HG03108 (cell line): ENCODE results near the gene ARID1A.
"Not testable (repeated sequence)": the region's sequence is repeated elsewhere in the genome, so short reads cannot be mapped to it uniquely, and the experiment has no call there.

Experiments used
- ATAC-seq: cut with Tn5 transposase; IDR thresholded peaks from one replicate; pipeline ENCODE4 v1.9.1; 2021; ENCODE audit warnings: moderate library complexity; ENCODE audit not compliant: unreplicated experiment

The ARID1A gene

DNA sequence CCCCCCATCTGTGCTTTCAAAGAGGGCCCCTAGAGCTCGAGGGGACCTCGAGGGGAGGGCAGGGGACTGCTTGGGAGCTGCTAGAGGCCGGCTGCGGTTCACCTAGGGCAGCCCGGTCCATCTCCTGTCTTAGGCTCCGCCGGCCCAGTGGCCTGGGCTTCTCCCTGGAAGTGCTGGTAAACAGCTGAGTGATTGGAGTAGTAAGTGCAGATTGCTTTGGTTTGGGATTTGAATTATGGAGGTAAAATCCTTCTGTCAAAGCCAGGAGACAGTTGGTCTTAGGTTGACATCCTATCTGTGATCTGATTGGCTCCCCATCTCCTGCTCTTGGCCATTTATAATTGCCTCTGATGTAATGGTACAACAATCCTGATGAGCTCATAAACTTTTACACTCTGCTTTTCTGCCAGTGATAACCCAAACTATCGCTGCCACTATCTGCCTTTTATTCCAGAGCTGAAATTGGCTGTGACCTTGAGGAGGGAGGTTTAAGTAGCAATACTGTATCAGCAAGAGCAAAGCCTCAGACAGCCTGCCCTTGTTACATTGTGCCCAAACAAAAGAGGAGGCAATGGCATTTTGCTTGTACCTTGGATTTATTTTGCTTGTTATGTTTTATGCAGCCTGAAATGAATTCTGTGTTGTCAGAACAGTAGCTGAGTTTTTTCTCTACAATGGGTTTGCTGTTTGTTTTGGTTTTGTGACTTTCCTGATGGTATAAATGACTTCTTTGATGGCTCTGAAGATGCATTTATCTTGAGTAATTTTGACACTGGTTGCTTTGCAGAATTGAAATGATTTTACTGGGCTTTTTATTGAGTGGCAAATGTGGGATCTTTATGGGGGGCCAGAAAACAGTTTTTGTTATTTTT is 2.4 kb downstream of the ARID1A start:
- no peak for ATAC-seq

GRCh38 chr1:26700711-26701110 is 4.9 kb downstream of the ARID1A start:
- no peak for ATAC-seq

DNA sequence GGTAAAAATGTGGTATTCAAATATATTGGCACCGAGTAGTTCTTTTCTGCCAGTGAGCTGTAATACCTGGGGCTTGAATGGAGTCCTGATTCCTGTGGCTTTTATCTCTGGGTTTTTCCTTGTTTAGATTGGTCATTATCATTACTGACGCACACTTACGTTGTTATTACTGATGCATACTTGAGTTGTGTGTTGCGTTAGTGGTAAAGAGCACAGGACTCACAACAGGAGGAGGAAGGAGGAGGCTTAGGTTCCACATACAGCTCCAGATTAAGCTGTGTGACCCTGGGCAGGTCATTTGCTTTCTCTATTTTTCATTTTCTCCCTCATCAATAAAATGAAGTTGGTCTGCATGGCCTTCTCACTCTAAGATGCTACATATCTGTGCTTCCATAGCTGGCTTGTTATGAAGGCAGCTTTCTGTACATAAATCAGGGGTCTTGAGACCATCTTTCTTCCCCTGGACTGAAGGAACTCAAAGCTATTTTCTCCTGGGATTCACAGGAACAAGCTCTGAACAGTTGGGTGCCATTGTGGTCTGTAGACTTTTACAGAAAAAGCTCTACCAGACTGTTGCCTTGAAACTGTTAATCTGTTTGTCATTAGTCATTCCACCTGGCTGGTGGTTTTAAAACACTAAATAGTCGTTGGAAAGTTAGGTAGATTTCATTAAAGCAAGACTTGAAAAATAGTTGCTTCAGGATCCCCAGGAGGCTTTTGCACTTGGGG is 5.6 kb downstream of the ARID1A start:
- ATAC-seq = no peak

- no peak for ATAC-seq
These were observed 6.3 kb downstream of the ARID1A start for GRCh38 chr1:26701995-26702679.

GRCh38 chr1:26702680-26703038 is 6.8 kb downstream of the ARID1A start:
- ATAC-seq = no peak

- ATAC-seq = no peak
These were observed 7.7 kb downstream of the ARID1A start for GRCh38 chr1:26703478-26703877.

GRCh38 chr1:26704629-26705028 is 8.8 kb downstream of the ARID1A start:
- ATAC-seq = no peak

DNA sequence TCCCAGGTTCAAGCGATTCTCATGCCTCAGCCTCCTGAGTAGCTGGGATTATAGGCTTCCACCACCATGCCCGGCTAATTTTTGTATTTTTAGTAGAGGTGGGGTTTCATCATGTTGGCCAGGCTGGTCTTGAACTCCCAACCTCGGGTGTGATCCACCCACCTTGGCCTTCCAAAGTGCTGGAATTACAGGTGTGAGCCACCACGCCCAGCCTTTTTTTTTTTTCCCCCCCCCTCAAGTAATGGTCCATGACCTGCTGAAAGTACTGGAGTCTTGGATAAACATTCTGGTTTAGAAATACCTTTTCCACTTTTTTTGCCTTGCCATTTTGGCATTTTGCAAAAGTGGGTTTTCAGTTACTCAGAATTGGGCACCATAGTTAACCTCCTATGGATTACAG is 9.4 kb downstream of the ARID1A start:
- ATAC-seq = not testable (repeated sequence)

- ATAC-seq = no peak
These were observed 10.0 kb downstream of the ARID1A start for GRCh38 chr1:26705788-26706311.

DNA sequence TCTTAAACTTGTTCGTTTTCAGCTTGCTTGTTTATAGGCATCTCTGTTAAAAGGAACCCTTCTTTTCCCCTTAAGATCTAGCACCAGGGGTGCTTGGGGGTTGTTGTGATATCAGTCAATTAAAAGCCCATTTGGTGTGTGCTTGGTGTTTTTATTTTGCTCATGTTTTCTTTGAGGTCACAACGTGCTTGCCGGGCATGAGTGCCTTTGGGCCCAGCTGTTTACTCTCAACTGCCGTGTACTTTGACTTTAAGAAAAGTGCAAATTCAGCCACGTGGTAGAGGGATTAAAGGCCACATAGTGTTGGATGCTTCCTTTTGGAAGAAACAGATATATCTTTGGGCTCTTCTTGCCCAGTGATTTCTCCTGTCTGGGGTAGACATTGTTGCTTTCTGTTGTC is 10.5 kb downstream of the ARID1A start:
- no peak for ATAC-seq

GRCh38 chr1:26710811-26711210 is 15.0 kb downstream of the ARID1A start:
- no peak for ATAC-seq

DNA sequence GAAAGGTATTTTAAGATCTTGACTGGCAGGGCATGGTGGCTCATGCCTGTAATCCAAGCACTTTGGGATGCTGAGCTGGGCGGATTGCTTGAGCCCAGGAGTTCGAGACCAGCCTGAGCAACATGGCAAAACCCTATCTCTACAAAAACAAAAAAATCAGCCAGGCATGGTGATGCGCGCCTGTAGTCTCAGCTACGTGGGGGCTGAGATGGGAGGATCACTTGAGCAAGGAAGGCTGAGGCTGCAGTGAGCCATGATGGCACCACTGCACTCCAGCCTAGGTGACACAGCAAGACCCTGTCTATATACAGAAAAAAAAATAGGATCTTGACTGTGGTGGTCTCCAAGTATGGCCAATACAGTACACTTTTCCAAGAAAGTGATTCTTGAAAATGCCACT is 16.0 kb downstream of the ARID1A start:
- ATAC-seq = no peak

GRCh38 chr1:26717017-26717491 is 21.2 kb downstream of the ARID1A start:
- ATAC-seq = no peak

DNA sequence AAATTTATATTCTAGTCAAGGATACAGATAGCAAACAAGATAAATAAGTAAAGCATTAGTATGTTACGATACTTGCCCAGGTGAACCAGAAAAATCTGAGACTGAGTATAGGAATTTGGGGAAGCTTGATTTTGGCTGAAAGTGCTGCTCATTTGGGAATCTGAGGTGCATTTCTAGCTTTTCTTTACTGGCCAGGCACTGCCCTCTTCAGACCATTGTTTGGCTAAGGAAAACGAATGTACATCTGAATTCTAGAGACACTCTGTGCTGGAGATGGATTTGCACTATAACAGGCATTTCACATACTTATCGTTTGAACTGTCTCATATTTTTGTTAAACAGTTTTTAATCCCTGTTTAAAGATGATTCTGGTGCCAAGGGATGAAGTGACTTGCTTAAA is 23.4 kb downstream of the ARID1A start:
- ATAC-seq = no peak

GRCh38 chr1:26721669-26722355 is 26.0 kb downstream of the ARID1A start:
- no peak for ATAC-seq

DNA sequence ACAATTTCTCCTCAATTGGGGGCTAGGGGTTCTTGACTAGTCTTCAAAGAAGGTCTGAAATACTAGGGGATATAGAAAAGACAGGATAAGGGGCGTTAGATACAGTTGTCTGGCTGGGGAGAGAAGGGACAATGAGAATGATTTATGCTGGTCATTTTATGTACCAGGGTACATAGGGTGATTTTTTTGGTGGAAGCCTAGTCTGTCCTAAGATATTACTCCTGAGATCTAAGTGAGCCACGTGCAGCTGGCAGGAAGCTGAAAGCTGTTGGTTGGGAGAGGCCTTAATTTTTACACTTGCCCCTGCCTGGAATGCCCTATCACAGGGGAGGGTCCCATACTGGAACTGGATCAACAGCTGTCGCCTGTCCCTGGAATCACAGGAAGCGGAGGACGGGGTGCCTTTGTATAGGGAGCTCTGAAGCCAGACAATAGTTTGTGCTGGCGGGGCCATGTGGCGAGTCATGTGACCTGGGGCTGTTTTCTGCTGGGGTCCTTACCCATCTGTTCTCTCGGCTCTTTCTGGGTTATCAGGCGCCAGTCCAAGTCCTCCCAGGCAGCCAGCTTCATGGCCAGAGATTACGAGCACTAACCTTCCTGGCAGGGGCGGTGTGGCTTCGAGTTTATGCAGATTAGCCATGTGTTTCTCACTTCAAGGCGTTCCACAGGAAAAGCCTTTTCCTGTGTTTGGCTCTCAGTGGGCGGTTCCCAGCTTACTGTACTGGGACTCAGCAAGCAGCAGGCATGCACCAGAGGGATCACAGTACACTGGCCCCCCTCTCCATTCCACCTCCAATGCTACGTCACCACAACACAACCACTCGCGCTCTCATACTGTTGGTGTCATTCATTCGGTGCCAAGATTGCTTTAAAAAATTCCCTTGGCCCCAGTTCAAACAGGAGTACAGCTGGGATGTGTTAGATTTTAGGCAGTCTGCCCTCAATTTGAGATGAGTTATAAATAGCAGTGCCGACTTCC is 27.5 kb downstream of the ARID1A start:
- ATAC-seq = no peak

GRCh38 chr1:26724118-26724517 is 28.3 kb downstream of the ARID1A start:
- ATAC-seq = no peak

DNA sequence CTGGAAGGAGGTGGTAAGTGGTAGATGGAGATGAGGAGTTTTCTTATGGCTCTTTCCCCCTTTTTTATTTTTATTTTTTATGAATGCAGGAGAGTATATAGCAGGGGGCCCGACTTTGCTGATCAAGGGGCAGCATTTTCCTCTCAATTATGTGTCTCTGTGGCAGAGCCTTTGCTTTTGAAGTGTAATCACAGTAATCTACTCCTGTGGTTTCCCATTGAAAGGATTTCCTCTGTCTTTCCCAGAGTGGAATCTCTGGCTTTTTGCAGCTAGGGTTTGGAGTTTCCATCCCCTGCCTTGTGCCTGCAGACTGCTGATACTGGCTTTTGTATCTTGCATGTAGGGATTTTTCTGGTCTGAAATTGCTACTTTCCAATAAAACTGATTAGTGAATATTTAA is 29.1 kb downstream of the ARID1A start:
- ATAC-seq = no peak

GRCh38 chr1:26725904-26726303 is 30.1 kb downstream of the ARID1A start:
- not testable (repeated sequence) for ATAC-seq

DNA sequence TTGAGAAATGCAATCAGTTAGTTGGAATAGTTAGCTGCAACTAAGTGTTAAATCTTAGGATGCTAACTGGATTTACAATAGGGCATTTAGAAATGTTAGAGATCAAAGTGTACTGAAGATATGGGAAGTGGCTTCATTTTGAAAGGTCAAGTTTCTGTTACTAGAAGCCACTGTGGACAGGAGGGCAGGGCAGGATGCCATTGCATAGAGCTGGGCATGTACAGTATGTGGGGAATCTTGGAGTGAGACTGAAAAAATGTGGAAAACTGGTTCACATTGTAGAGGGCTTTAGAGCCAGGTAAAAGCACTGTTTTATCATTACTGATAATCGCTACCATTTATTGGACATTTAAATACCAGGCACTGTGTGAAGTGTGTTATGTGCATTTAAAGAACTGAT is 31.0 kb downstream of the ARID1A start:
- no peak for ATAC-seq
